ENCODE measurements around the gene MPDZ. TPM values are rescaled to one million over a fixed set of nuclear protein-coding genes. Genes with fewer than 3 reads are reported as not detected.

MPDZ gene
- total RNA-seq, 3 donors from 2014 or later (not counting 1 experiment from before 2014, with no cell fraction given), result not detected

- no peak overlapping the region for H3K4me3 ChIP-seq (ENCODE audit: low read length)
- Mint-ChIP-seq H3K36me3 (peaks cover 5% of the 10 kb centered on the region), H3K4me1 (no peaks in the 10 kb centered on the region), H3K4me3 (no peak overlapping the region), H3K27ac (no peak overlapping the region), H3K27me3 (ENCODE audit: low read depth in 2 of 2) (no peaks in the 10 kb centered on the region), H3K9me3 (peaks cover 8 to 10% of the 10 kb centered on the region in 2 donors)
- ATAC-seq, result no peak
- TF ChIP-seq, protein P1, sequence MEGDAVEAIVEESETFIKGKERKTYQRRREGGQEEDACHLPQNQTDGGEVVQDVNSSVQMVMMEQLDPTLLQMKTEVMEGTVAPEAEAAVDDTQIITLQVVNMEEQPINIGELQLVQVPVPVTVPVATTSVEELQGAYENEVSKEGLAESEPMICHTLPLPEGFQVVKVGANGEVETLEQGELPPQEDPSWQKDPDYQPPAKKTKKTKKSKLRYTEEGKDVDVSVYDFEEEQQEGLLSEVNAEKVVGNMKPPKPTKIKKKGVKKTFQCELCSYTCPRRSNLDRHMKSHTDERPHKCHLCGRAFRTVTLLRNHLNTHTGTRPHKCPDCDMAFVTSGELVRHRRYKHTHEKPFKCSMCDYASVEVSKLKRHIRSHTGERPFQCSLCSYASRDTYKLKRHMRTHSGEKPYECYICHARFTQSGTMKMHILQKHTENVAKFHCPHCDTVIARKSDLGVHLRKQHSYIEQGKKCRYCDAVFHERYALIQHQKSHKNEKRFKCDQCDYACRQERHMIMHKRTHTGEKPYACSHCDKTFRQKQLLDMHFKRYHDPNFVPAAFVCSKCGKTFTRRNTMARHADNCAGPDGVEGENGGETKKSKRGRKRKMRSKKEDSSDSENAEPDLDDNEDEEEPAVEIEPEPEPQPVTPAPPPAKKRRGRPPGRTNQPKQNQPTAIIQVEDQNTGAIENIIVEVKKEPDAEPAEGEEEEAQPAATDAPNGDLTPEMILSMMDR (IDR thresholded peaks at IDR 0.05), result no peak
- H3K36me3 ChIP-seq (ENCODE audit: control insufficient read depth, insufficient read depth, low read length), result no peaks in the 10 kb centered on the region
- H3K4me1 ChIP-seq (ENCODE audit: control insufficient read depth, insufficient read depth, low read length), result no peaks in the 10 kb centered on the region
- no peaks in the 10 kb centered on the region for H3K27me3 ChIP-seq (ENCODE audit: control insufficient read depth, insufficient read depth, low read length)
- no peaks in the 10 kb centered on the region for H3K9me3 ChIP-seq (ENCODE audit: control insufficient read depth, insufficient read depth, low read length)
- intact Hi-C loops (cut with micrococcal nuclease), result no loop called here
- DNase-seq, result no peak
- WGBS (ENCODE audit: insufficient coverage), result 85% methylated on average over 1 of the region's 2 CpGs
- H3K27ac ChIP-seq (ENCODE audit: low read length), result no peak overlapping the region
Observed at GRCh38 chr9:13166996-13167395, 112.5 kb downstream of the MPDZ start.

DNA sequence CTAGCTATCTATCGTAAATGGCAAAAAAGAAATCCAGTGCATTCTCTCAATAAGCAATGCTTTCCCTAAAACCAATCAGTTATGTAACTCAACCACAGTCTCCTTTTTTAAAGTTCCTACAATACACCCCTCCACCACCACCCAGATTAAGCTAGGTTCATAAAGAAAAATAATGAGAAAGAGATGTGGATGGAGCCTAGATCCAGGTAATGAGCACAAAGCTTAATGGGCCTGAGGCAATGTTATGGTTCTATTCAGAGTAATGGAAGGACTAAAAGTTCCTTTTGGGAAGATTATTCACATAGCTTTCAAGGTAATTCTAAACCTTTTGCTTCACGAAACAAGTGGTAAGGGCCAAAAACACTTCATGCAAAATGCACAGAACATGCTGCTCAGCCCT is 113.5 kb downstream of the MPDZ start:
- H3K4me1 ChIP-seq (ENCODE audit: control insufficient read depth, insufficient read depth, low read length), result no peaks in the 10 kb centered on the region
- H3K36me3 ChIP-seq (ENCODE audit: control insufficient read depth, insufficient read depth, low read length), result no peaks in the 10 kb centered on the region
- no peaks in the 10 kb centered on the region for H3K36me3 Mint-ChIP-seq
- no peak overlapping the region for H3K27ac Mint-ChIP-seq
- ATAC-seq, result no peak
- no peaks in the 10 kb centered on the region for H3K4me1 Mint-ChIP-seq
- H3K9me3 ChIP-seq (ENCODE audit: control insufficient read depth, insufficient read depth, low read length), result no peaks in the 10 kb centered on the region
- TF ChIP-seq, protein P1 (IDR thresholded peaks at IDR 0.05), result no peak
- H3K4me3 Mint-ChIP-seq, result no peak overlapping the region
- peaks cover 8 to 10% of the 10 kb centered on the region in 2 donors for H3K9me3 Mint-ChIP-seq
- intact Hi-C loops (cut with micrococcal nuclease), result no loop called here
- no peak for DNase-seq
- no peak overlapping the region for H3K4me3 ChIP-seq (ENCODE audit: low read length)
- no peaks in the 10 kb centered on the region for H3K27me3 ChIP-seq (ENCODE audit: control insufficient read depth, insufficient read depth, low read length)
- no peaks in the 10 kb centered on the region for H3K27me3 Mint-ChIP-seq (ENCODE audit: low read depth in 2 of 2)
- no peak overlapping the region for H3K27ac ChIP-seq (ENCODE audit: low read length)
- WGBS (ENCODE audit: insufficient coverage), result 80% methylated on average over 2 of the region's 2 CpGs

- Mint-ChIP-seq H3K9me3 (peaks cover 8 to 10% of the 10 kb centered on the region in 2 donors), H3K4me3 (no peak overlapping the region), H3K27ac (no peak overlapping the region), H3K4me1 (no peaks in the 10 kb centered on the region), H3K36me3 (no peaks in the 10 kb centered on the region), H3K27me3 (ENCODE audit: low read depth in 2 of 2) (no peaks in the 10 kb centered on the region)
- ATAC-seq (no peak), DNase-seq (no peak)
- intact Hi-C loops (cut with micrococcal nuclease), result no loop called here
- no peaks in the 10 kb centered on the region for H3K36me3 ChIP-seq (ENCODE audit: control insufficient read depth, insufficient read depth, low read length)
- H3K4me1 ChIP-seq (ENCODE audit: control insufficient read depth, insufficient read depth, low read length), result no peaks in the 10 kb centered on the region
- H3K27ac ChIP-seq (ENCODE audit: low read length), result no peak overlapping the region
- 67% methylated on average over 4 of the region's 7 CpGs for WGBS (ENCODE audit: insufficient coverage)
- no peaks in the 10 kb centered on the region for H3K27me3 ChIP-seq (ENCODE audit: control insufficient read depth, insufficient read depth, low read length)
- TF ChIP-seq, protein P1 (IDR thresholded peaks at IDR 0.05), result no peak
- H3K4me3 ChIP-seq (ENCODE audit: low read length), result no peak overlapping the region
- H3K9me3 ChIP-seq (ENCODE audit: control insufficient read depth, insufficient read depth, low read length), result no peaks in the 10 kb centered on the region
Observed at GRCh38 chr9:13165236-13165945, 114.1 kb downstream of the MPDZ start.

DNA sequence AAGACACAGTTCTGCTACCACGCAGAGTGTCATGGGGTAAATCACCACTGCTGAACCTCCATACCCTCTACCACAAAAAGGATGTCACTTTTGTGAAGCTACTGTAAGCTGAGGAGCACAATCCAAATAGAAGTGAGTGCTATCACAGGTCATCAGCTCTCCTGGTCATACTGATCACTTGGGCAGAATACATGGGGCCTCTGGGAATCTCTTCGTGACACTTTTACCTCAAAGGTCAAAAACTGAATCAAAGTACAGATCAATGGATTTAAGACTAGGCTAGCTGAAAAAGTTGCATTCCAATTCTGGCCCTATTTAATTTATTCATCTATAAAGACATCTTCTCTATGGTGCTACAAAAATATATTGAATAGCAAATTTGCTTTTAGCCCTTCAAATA is 115.5 kb downstream of the MPDZ start:
- Histone ChIP-seq H3K27ac (ENCODE audit: low read length) (no peak overlapping the region), H3K9me3 (ENCODE audit: control insufficient read depth, insufficient read depth, low read length) (no peaks in the 10 kb centered on the region), H3K27me3 (ENCODE audit: control insufficient read depth, insufficient read depth, low read length) (no peaks in the 10 kb centered on the region), H3K36me3 (ENCODE audit: control insufficient read depth, insufficient read depth, low read length) (no peaks in the 10 kb centered on the region), H3K4me1 (ENCODE audit: control insufficient read depth, insufficient read depth, low read length) (no peaks in the 10 kb centered on the region), H3K4me3 (ENCODE audit: low read length) (no peak overlapping the region)
- DNase-seq (no peak), ATAC-seq (no peak)
- H3K27me3 Mint-ChIP-seq (ENCODE audit: low read depth in 2 of 2), result no peaks in the 10 kb centered on the region
- H3K27ac Mint-ChIP-seq, result no peak overlapping the region
- TF ChIP-seq, protein P1 (IDR thresholded peaks at IDR 0.05), result no peak
- no peaks in the 10 kb centered on the region for H3K4me1 Mint-ChIP-seq
- WGBS (ENCODE audit: insufficient coverage), result 90% methylated on average over 2 of the region's 2 CpGs
- intact Hi-C loops (cut with micrococcal nuclease), result no loop called here
- H3K9me3 Mint-ChIP-seq, result peaks cover 4 to 6% of the 10 kb centered on the region in 2 donors
- no peak overlapping the region for H3K4me3 Mint-ChIP-seq
- H3K36me3 Mint-ChIP-seq, result no peaks in the 10 kb centered on the region

Data from natural killer cell (primary cell).